HepG2 (cell line): ENCODE results near the gene POC1B. TPM values are rescaled to one million over a fixed set of nuclear protein-coding genes. Genes with fewer than 3 reads are reported as not detected.

Source experiments
- ATF1 ChIP-seq: IDR thresholded peaks from 2 replicates; pipeline ENCODE4 v1.6.1; 2016; ENCODE audit warnings: mild to moderate bottlenecking, control low read depth
- KIAA2018 ChIP-seq: sonication (generic); formaldehyde crosslinking; IDR thresholded peaks from 2 replicates; pipeline ENCODE4 v1.5.0; 2020; ENCODE audit warnings: mild to moderate bottlenecking, missing genetic modification reagents, borderline replicate concordance
- MAX ChIP-seq: IDR thresholded peaks from 2 replicates; pipeline ENCODE4 v1.6.1; 2012; ENCODE audit warnings: inconsistent platforms
- MEIS1 ChIP-seq: sonication (generic); formaldehyde crosslinking; IDR thresholded peaks from 2 replicates; pipeline ENCODE4 v1.9.0; 2021; ENCODE audit warnings: mild to moderate bottlenecking, missing genetic modification reagents, moderate library complexity, borderline replicate concordance
- MXD1 ChIP-seq: sonication (generic); formaldehyde crosslinking; IDR thresholded peaks from 2 replicates; pipeline ENCODE4 v1.4.0; 2020; ENCODE audit warnings: mild to moderate bottlenecking, missing genetic modification reagents
- MYPOP ChIP-seq: sonication (generic); formaldehyde crosslinking; IDR thresholded peaks from 2 replicates; pipeline ENCODE4 v1.8.1; 2023; ENCODE audit warnings: mild to moderate bottlenecking, moderate library complexity, missing genetic modification reagents
- PAXIP1 ChIP-seq: sonication (generic); formaldehyde crosslinking; conservative IDR thresholded peaks from 2 replicates; pipeline ENCODE4 v1.4.0; 2020; ENCODE audit warnings: mild to moderate bottlenecking, missing genetic modification reagents, moderate library complexity
- SATB2 ChIP-seq: sonication (generic); formaldehyde crosslinking; IDR thresholded peaks from 2 replicates; pipeline ENCODE4 v1.5.0; 2020; ENCODE audit warnings: missing genetic modification reagents
- SMAD9 ChIP-seq: sonication (generic); formaldehyde crosslinking; IDR thresholded peaks from 2 replicates; pipeline ENCODE4 v1.5.1; 2020; ENCODE audit warnings: mild to moderate bottlenecking, missing genetic modification reagents
- ZFP36 ChIP-seq: fragments of 150-350 bp; IDR thresholded peaks from 2 replicates; pipeline ENCODE4 v1.6.1; 2018; ENCODE audit warnings: borderline replicate concordance, low read length, low read depth; ENCODE audit not compliant: partially characterized antibody
- ZNF326 ChIP-seq: sonication (generic); formaldehyde crosslinking; IDR thresholded peaks from 2 replicates; pipeline ENCODE4 v1.4.0; 2020; ENCODE audit warnings: missing genetic modification reagents, borderline replicate concordance
- ZNF451 ChIP-seq: sonication (generic); formaldehyde crosslinking; IDR thresholded peaks from 2 replicates; pipeline ENCODE4 v1.5.0; 2020; ENCODE audit warnings: mild to moderate bottlenecking, missing genetic modification reagents
- ZNF468 ChIP-seq: sonication (generic); formaldehyde crosslinking; IDR thresholded peaks from 2 replicates; pipeline ENCODE4 v1.8.0; 2022; ENCODE audit warnings: mild to moderate bottlenecking, moderate library complexity, missing genetic modification reagents
- ZNF713 ChIP-seq: sonication (generic); formaldehyde crosslinking; IDR thresholded peaks from 2 replicates; pipeline ENCODE4 v1.4.0; 2020; ENCODE audit warnings: mild to moderate bottlenecking, missing genetic modification reagents
- polyA plus RNA-seq, 8 experiments: library from polyadenylated mRNA; depleted of rRNA in 3 of 8; stranded (reverse) in 7 of 8; unstranded in 1 of 8; fragments of >200 nt; fragmentation: Illumina TruSeq in 4 of 8; extraction: Trizol in 4 of 8; gene quantifications; 2 replicates each; pipeline versions ENCODE4 v1.2.1 to v1.2.3, GENCODE V29; 2011 to 2016; ENCODE audit warnings: low read depth in 4 of 8, missing spikeins in 1 of 8, mixed read lengths in 1 of 8; ENCODE audit not compliant: insufficient read depth in 1 of 8
- total RNA-seq, 5 experiments: library from RNA; depleted of rRNA; stranded (reverse); fragments of >200 nt; fragmentation: Illumina TruSeq; extraction: Trizol; gene quantifications; 2 replicates each; pipeline ENCODE4 v1.2.3, GENCODE V29; 2016; ENCODE audit warnings: low read depth in 1 of 5

The POC1B gene
- total and polyA plus RNA-seq, 2 of the 13 experiments (the other 11 are each of a cell fraction or from before 2014, with no cell fraction given): 9.3 to 11.0 TPM

- TF ChIP-seq KIAA2018 (CRISPR knock-in tag) (no peak), ZNF713 (no peak), ATF1 (peak; percentile 61; the same call in 1 of the 2 replicates), MXD1 (CRISPR knock-in tag) (no peak), SMAD9 (no peak), SATB2 (CRISPR knock-in tag) (0 out of 2 replicates have a peak, but pooled peaks have one; percentile 40), ZNF468 (CRISPR knock-in tag) (no peak), ZNF451 (CRISPR knock-in tag) (no peak), ZFP36 (no peak), ZNF326 (CRISPR knock-in tag) (no peak), MAX (peak; percentile 87), MYPOP (CRISPR knock-in tag) (peak; percentile 58; the same call in 1 of the 2 replicates), PAXIP1 (CRISPR knock-in tag) (peak; percentile 92), MEIS1 (CRISPR knock-in tag) (peak; percentile 66; the same call in 1 of the 2 replicates)
Observed at GRCh38 chr12:89383235-89384049, 142.4 kb downstream of the POC1B start (continued).
